ENCODE measurements around the gene AFF3.

- TF ChIP-seq JUND (IDR thresholded peaks at IDR 0.05): no peak
- no peak for TF ChIP-seq CTCF (IDR thresholded peaks at IDR 0.05; ENCODE audit: low read depth, low read length, missing input control)
- no peak for TF ChIP-seq NR2F2 (IDR thresholded peaks at IDR 0.05)
- no peak for TF ChIP-seq FOXA1 (IDR thresholded peaks at IDR 0.05)
- no peak for TF ChIP-seq TAF1 (conservative IDR thresholded peaks at IDR 0.05)
- TF ChIP-seq MAX (IDR thresholded peaks at IDR 0.05): no peak
- no peak for TF ChIP-seq ATF3 (IDR thresholded peaks at IDR 0.05)
- no peak for TF ChIP-seq YY1 (IDR thresholded peaks at IDR 0.05)
- no peak for TF ChIP-seq ZBTB33 (IDR thresholded peaks at IDR 0.05)
Measured at GRCh38 chr2:99834426-99834825, 308.0 kb downstream of the AFF3 start.

Data from liver (tissue), 3 donors.